GM12875 (cell line): ENCODE data around the gene TRIM58.
A peak's percentile ranks its signal among the peaks of the same experiment; 100 is the strongest.

Experiments
- H3K4me3 ChIP-seq: one replicate; pipeline ENCODE4 v1.5.1; 2011; ENCODE audit warnings: low read depth, low read length, control low read depth
- TF ChIP-seq, protein P1 (sequence below): IDR thresholded peaks from 2 replicates; pipeline ENCODE4 v1.5.1; 2011; ENCODE audit warnings: low read depth, mild to moderate bottlenecking, control low read depth, inconsistent platforms, low read length, moderate library complexity, borderline replicate concordance; ENCODE audit not compliant: insufficient read depth

TRIM58 gene, protein sequence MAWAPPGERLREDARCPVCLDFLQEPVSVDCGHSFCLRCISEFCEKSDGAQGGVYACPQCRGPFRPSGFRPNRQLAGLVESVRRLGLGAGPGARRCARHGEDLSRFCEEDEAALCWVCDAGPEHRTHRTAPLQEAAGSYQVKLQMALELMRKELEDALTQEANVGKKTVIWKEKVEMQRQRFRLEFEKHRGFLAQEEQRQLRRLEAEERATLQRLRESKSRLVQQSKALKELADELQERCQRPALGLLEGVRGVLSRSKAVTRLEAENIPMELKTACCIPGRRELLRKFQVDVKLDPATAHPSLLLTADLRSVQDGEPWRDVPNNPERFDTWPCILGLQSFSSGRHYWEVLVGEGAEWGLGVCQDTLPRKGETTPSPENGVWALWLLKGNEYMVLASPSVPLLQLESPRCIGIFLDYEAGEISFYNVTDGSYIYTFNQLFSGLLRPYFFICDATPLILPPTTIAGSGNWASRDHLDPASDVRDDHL

DNA sequence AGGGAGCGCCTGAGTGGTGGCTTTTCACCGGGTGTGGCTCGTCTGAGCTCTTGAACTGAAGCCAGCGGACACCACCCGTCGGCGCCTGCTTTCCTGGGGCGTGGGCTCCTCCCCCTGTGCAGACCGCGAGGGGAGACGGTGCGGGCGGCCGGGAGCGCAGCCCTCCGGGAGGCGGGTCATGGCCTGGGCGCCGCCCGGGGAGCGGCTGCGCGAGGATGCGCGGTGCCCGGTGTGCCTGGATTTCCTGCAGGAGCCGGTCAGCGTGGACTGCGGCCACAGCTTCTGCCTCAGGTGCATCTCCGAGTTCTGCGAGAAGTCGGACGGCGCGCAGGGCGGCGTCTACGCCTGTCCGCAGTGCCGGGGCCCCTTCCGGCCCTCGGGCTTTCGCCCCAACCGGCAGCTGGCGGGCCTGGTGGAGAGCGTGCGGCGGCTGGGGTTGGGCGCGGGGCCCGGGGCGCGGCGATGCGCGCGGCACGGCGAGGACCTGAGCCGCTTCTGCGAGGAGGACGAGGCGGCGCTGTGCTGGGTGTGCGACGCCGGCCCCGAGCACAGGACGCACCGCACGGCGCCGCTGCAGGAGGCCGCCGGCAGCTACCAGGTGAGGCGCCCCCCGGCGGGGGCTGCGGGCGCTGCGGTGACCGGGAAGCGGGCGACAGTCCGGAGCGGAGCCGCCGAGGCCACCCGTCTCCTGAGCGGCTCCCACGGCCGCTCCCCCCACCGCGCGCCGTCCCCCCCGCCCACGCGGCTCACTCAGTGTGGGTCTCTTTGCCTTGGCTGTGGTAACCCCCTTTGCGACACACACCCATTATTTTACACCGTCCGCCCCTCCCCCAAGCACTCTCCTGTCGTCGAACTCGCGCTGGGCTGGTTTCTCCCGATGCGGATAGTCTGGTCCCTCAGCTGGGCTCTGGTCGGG lies at the start of gene TRIM58:
Gene TRIM58 (plus strand): TSS at position 119 of the 916 bp plus-strand sequence. CDS start 60 bp downstream, at position 179.
- TF ChIP-seq, protein P1, sequence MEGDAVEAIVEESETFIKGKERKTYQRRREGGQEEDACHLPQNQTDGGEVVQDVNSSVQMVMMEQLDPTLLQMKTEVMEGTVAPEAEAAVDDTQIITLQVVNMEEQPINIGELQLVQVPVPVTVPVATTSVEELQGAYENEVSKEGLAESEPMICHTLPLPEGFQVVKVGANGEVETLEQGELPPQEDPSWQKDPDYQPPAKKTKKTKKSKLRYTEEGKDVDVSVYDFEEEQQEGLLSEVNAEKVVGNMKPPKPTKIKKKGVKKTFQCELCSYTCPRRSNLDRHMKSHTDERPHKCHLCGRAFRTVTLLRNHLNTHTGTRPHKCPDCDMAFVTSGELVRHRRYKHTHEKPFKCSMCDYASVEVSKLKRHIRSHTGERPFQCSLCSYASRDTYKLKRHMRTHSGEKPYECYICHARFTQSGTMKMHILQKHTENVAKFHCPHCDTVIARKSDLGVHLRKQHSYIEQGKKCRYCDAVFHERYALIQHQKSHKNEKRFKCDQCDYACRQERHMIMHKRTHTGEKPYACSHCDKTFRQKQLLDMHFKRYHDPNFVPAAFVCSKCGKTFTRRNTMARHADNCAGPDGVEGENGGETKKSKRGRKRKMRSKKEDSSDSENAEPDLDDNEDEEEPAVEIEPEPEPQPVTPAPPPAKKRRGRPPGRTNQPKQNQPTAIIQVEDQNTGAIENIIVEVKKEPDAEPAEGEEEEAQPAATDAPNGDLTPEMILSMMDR = 0 out of 2 replicates have a peak, but pooled peaks have one; percentile 20
- H3K4me3 ChIP-seq = no peak within 1 kb of the TSS

DNA sequence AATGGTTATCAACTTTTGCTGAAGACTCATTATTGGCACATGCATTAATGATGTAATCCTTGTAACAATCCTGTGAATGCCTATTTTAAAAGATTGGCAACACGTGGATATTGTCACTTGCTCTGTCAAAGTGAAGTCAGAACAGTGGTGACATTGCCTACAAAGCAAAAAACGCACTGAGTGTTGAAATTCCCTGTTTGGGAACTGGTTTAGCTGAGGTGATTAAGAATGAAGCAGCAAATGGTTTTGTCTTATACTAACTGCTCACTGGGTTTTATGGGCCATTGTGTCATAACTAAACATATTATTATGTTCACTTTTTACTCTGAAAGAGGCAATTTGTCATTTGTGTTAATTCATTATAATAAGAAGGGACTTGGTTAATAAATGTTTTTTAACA lies 44.4 kb upstream of the TRIM58 start:
- no peak overlapping the region for H3K4me3 ChIP-seq
- TF ChIP-seq, protein P1 = no peak

DNA sequence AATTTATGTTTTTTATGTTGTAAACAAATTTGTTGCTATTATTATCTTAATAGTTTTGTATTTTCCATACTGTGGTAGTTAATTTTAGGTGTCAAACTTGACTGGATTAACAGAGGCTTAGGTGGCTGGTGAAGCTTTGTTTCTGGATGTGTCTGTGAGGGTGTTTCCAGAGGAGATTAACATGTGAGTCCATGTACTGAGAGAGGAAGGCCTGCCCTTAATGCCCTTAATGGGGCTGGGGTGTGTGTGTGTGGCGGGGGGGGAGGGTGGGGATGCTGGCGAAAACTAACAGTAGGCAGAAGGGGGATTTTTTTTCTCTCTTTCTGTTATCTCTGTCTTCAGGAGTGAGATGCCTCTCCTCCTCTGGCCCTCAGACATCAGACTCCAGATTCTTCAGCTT lies 34.9 kb upstream of the TRIM58 start:
- no peak overlapping the region for H3K4me3 ChIP-seq
- TF ChIP-seq, protein P1 = no peak

DNA sequence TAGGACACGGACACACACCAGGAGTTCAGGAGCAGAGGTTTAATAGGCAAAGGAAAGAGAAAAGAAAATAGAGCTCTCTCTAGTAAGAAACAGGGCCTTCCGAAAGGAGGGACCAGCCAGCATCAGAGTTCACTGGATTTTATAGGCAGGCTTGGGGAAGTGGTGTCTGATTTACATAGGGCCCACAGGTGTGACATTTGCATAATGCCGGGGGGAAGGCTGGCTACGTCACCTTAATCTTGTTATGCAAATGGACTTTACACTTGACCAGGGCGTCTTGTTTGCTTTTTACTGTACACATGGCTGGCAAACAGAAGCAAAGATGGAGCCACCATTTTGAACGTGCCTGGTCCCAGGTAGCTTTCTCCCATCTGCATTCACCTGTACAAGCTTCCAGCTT lies 33.0 kb upstream of the TRIM58 start, which contains the start of gene OR14A16:
Gene OR14A16 (minus strand): TSS at position 97 of the 400 bp plus-strand sequence. CDS start 8,390 bp downstream, outside the sequence.
- H3K4me3 ChIP-seq = no peak within 1 kb of the TSS
- TF ChIP-seq, protein P1 = no peak

DNA sequence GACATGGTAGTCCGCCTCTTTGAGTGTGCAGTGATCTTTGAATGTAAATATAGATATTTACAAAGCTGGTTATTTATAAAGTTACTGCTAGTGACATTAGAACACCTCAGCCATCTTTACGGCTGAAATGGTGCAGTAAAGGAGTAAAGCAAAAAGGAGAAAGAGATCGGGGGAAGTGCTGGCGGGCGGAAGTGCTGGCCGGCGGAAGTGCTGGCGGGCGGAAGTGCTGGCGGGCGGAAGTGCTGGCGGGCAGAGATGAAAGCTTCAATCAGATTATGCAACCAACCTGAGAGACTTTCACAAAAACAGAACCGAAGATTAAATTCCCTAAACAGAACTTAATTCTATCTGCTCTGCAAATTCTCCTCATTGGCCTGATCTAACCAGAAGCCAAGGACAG lies 31.6 kb upstream of the TRIM58 start:
- H3K4me3 ChIP-seq = no peak overlapping the region
- TF ChIP-seq, protein P1 = no peak

DNA sequence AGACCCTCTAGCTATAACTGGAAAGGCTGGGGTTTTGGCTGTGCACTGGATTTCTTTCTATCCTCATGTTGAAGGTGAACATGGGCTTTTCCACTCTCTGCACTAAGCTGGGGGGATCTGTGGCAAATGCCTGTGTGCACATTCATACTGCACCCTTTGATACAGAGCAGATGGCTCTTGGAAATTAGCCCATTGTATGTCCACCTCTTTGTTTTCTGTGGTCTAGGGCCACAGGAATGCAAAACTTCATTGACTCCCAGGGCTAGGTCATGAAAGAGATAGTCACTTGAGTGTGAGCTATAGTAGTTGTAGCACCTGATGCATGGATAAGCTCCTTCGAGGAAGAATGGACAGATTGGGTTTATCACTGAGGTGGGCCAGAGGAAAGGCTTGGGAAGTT lies 27.3 kb upstream of the TRIM58 start:
- no peak overlapping the region for H3K4me3 ChIP-seq
- TF ChIP-seq, protein P1 = no peak
